Astrocyte of the cerebellum (primary cell): Measurements from ENCODE around the gene RGS9BP.
"Not testable (repeated sequence)": the region's sequence is repeated elsewhere in the genome, so short reads cannot be mapped to it uniquely, and the experiment has no call there.

ENCODE experiments used
- DNase-seq: peaks from one replicate; pipeline ENCODE4 v3.0.0-alpha.2; 2011; ENCODE audit warnings: low read depth
- H3K4me3 ChIP-seq: 2 replicates; pipeline ENCODE4 v1.5.1; 2011; ENCODE audit warnings: mild to moderate bottlenecking, low read depth, low read length, moderate library complexity
- in situ Hi-C: cut with HindIII; loops from 2 replicates; pipeline ENCODE4 v1.10.0; 2017; ENCODE audit warnings: low sequenced_read_pairs
- TF ChIP-seq, protein P1 (sequence below): IDR thresholded peaks from 2 replicates; pipeline ENCODE4 v1.5.1; 2012; ENCODE audit warnings: low read length, low read depth, moderate library complexity, mild to moderate bottlenecking; ENCODE audit errors: missing control alignments

RGS9BP gene

DNA sequence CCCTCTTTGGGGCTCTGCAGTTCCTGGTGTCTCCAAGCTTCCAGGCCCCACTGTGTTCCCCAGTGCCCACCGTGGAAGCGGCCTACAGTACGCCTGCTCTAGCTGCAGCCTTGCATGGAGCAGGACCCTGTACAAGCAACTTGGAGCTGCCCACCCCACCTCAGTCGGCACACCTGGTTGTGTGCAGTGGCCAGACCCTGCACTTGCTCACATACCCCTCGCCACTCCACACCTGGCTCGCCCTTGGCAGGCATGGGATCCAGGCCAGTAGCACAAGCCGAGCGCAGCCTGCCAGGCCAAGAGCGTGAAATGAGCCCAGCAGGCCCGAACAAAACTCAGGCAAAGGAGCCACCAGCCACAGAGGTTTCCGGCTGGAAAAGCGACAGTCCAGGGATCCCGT lies 37.0 kb upstream of the RGS9BP start:
- DNase-seq: no peak
- in situ Hi-C loops: no loop called here
- no peak overlapping the region for H3K4me3 ChIP-seq
- TF ChIP-seq, protein P1, sequence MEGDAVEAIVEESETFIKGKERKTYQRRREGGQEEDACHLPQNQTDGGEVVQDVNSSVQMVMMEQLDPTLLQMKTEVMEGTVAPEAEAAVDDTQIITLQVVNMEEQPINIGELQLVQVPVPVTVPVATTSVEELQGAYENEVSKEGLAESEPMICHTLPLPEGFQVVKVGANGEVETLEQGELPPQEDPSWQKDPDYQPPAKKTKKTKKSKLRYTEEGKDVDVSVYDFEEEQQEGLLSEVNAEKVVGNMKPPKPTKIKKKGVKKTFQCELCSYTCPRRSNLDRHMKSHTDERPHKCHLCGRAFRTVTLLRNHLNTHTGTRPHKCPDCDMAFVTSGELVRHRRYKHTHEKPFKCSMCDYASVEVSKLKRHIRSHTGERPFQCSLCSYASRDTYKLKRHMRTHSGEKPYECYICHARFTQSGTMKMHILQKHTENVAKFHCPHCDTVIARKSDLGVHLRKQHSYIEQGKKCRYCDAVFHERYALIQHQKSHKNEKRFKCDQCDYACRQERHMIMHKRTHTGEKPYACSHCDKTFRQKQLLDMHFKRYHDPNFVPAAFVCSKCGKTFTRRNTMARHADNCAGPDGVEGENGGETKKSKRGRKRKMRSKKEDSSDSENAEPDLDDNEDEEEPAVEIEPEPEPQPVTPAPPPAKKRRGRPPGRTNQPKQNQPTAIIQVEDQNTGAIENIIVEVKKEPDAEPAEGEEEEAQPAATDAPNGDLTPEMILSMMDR: no peak

DNA sequence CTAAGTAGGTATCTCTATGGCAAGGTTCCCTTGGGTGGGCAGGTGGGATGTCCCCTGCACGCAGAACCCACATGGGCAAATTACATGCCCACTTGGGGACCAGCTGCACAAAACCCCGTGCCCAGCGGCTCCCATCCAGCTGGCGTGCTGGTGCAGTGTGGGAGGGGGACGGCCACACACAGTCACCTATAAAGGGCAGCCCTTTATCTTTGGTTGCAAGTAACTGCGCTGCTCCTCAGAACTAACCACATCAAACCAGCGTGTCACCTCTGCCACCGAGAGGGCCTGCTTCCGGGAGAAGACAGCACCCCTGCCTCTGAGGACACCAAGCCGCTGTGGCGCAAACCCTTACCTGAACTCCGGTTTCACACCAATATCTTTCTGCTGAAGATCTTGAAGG lies 32.9 kb upstream of the RGS9BP start:
- no peak for DNase-seq
- in situ Hi-C loops: no loop called here
- TF ChIP-seq, protein P1: no peak
- no peak overlapping the region for H3K4me3 ChIP-seq

DNA sequence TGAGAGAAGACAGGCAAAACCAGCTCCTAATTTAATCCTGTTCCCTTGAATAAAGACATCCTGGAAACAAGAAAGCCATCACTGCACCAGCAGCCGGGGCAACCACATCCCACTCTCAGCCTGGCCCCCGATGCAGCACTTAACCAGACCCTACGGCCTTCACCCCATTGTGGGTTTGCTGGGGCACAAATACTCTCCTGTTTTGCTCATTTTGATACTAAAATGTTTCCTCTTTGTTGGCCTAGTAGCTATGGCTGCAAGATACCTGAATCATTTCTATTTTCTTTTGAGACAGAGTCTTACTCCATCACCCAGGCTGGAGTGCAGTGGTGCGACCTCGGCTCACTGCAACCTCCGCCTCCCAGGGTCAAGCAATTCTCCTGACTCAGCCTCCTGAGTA lies 29.1 kb upstream of the RGS9BP start:
- no peak for DNase-seq

DNA sequence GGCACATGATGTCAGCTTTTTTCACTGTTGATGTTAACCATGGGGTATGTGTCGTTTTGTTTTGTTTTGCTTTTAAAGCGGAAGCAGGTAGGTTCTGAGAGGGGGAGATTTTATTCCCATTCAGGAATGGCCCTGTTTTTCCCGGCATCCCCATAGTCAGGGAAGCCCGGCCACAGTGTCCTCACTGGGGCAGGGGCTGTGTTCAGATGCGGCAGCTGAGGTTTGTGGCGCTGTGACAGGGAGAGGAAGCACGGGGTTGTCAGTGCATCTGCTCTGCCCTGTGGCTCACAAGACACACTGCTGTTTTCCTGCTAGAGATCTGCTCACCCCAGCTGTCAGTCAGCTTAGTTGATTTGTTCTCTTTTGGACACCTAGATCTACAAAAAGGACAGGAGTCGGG lies 28.3 kb upstream of the RGS9BP start:
- in situ Hi-C loops: no loop called here
- DNase-seq: no peak
- no peak overlapping the region for H3K4me3 ChIP-seq
- TF ChIP-seq, protein P1: no peak

More for the DNA sequence above, 29.1 kb upstream of the RGS9BP start:
- TF ChIP-seq, protein P1: no peak
- in situ Hi-C loops: no loop called here
- no peak overlapping the region for H3K4me3 ChIP-seq

DNA sequence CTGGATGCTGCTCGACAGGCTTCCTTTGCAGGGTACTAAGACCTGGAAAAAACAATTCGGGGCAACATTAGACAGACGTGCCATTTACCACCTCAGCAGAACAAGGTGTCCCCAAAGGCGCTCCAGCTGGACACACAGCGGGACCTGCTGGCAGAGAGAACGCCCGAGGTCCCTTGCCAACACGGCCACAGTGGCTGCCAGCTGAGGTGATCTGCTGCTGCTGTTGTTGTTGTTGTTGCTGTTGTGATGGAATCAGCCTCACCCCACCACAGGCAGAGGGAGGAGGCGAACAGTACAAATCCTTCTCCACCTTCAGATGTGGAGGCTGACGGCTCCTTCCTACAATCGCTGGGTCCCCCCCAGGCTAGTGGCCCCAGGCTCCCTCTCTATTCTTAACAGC lies 25.9 kb upstream of the RGS9BP start:
- DNase-seq: no peak
- in situ Hi-C loops: no loop called here
- H3K4me3 ChIP-seq: no peak overlapping the region
- TF ChIP-seq, protein P1: no peak

DNA sequence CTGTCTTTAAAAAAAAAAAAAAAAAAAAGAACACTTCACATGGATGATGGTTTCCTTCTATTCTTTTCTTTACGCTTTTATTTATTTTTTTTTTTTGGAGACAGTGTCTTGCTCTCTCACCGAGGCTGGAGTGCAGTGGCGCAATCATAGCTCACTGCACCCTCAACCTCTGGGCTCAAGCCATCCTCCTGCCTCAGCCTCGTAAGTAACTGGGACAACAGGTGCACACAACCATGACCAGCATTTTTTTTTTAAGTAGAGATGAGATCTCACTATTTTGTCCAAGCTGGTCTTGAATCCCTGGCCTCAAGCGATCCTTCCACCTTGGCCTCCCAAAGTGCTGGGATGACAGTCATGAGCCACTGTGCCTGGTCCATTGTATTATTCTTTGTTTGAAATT lies 25.0 kb upstream of the RGS9BP start:
- no peak overlapping the region for H3K4me3 ChIP-seq
- no peak for DNase-seq
- TF ChIP-seq, protein P1: no peak
- in situ Hi-C loops: no loop called here

DNA sequence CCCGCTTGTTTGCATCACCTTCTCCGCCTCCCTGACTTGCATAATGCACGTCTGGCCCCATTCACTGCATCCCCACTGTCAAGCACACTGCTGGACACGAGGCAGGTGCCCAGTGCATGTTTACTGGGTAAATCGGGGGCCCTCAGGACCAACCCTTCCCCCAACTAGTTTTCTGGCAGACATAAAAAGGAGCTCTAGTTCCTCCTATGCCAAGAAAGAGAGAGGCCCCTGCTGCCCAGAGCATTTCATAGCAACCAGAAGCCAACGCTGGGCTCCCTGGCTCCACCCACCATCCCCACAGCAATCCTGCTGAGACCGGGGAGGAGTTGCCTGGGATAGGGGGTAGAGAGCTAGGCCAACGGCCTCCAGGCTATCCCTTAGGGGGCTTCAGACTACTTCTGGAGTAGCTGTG lies 23.9 kb upstream of the RGS9BP start:
- TF ChIP-seq, protein P1: peak; percentile 43
- peak; percentile 16 for DNase-seq
- H3K4me3 ChIP-seq: no peak overlapping the region
- in situ Hi-C loops: no loop called here

DNA sequence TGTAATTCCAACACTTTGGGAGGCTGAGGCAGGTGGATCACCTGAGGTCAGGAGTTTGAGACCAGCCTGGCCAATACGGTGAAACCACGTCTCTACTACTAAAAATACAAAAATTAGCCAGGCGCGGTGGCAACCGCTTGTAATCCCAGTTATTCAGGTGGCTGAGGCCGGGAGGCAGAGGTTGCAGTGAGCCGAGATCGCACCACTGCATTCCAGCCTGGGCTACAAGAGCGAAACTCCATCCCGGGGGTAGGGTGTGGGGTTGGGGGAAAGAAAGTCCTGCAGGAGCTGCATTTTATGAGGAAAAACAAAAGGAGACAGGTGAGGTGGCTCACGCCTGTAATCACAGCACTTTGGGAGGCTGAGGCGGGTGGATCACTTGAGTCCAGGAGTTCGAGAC lies 23.3 kb upstream of the RGS9BP start:
- DNase-seq, H3K4me3 ChIP-seq, in situ Hi-C loops: not testable (repeated sequence)
